GM21786 (cell line): ENCODE data around the gene NPSR1.
A peak's percentile ranks its signal among the peaks of the same experiment; 100 is the strongest.
"Not testable (repeated sequence)": the region's sequence is repeated elsewhere in the genome, so short reads cannot be mapped to it uniquely, and the experiment has no call there.

ENCODE experiments used
- ATAC-seq: cut with Tn5 transposase; IDR thresholded peaks from one replicate; pipeline ENCODE4 v1.9.1; 2021; ENCODE audit not compliant: unreplicated experiment

NPSR1 gene

GRCh38 chr7:34657632-34658268, at the start of gene NPSR1:
Gene NPSR1 (plus strand): TSS chr7:34658218. CDS start chr7:34658413, 195 bp downstream.
- ATAC-seq, result no peak

- ATAC-seq, result no peak
Measured at GRCh38 chr7:34612661-34613060, 45.4 kb upstream of the NPSR1 start.

GRCh38 chr7:34620425-34620824, 37.6 kb upstream of the NPSR1 start:
- no peak for ATAC-seq

- ATAC-seq, result no peak
Measured at GRCh38 chr7:34622182-34622581, 35.8 kb upstream of the NPSR1 start.

GRCh38 chr7:34622771-34623250, 35.2 kb upstream of the NPSR1 start:
- no peak for ATAC-seq

GRCh38 chr7:34628618-34629017, 29.4 kb upstream of the NPSR1 start:
- ATAC-seq, result not testable (repeated sequence)

- no peak for ATAC-seq
Measured at GRCh38 chr7:34652809-34653208, 5.2 kb upstream of the NPSR1 start.

GRCh38 chr7:34653787-34654186, 4.2 kb upstream of the NPSR1 start:
- ATAC-seq, result no peak

- ATAC-seq, result no peak
Measured at GRCh38 chr7:34655384-34655783, 2.6 kb upstream of the NPSR1 start.

- no peak for ATAC-seq
Measured at GRCh38 chr7:34656041-34656440, 2.0 kb upstream of the NPSR1 start.

- ATAC-seq, result no peak
Measured at GRCh38 chr7:34659472-34660075, 1.6 kb downstream of the NPSR1 start.

- ATAC-seq, result no peak
Measured at GRCh38 chr7:34662058-34662708, 4.2 kb downstream of the NPSR1 start.

GRCh38 chr7:34664755-34665154, 6.7 kb downstream of the NPSR1 start:
- ATAC-seq, result no peak

GRCh38 chr7:34672430-34672829, 14.4 kb downstream of the NPSR1 start:
- no peak for ATAC-seq

GRCh38 chr7:34673066-34673465, 15.0 kb downstream of the NPSR1 start:
- no peak for ATAC-seq

- ATAC-seq, result peak; percentile 63
Measured at GRCh38 chr7:34675749-34676374, 17.8 kb downstream of the NPSR1 start.

- no peak for ATAC-seq
Measured at GRCh38 chr7:34677491-34677890, 19.5 kb downstream of the NPSR1 start.

- ATAC-seq, result no peak
Measured at GRCh38 chr7:34687529-34687928, 29.5 kb downstream of the NPSR1 start.

- no peak for ATAC-seq
Measured at GRCh38 chr7:34696415-34696814, 38.4 kb downstream of the NPSR1 start.

- ATAC-seq, result no peak
Measured at GRCh38 chr7:34709771-34710170, 51.8 kb downstream of the NPSR1 start.

- ATAC-seq, result peak; percentile 65
Measured at GRCh38 chr7:34718867-34719266, 60.8 kb downstream of the NPSR1 start.

GRCh38 chr7:34719636-34720035, 61.6 kb downstream of the NPSR1 start:
- no peak for ATAC-seq
